ENCODE measurements around the gene PRKAR1B.

DNA sequence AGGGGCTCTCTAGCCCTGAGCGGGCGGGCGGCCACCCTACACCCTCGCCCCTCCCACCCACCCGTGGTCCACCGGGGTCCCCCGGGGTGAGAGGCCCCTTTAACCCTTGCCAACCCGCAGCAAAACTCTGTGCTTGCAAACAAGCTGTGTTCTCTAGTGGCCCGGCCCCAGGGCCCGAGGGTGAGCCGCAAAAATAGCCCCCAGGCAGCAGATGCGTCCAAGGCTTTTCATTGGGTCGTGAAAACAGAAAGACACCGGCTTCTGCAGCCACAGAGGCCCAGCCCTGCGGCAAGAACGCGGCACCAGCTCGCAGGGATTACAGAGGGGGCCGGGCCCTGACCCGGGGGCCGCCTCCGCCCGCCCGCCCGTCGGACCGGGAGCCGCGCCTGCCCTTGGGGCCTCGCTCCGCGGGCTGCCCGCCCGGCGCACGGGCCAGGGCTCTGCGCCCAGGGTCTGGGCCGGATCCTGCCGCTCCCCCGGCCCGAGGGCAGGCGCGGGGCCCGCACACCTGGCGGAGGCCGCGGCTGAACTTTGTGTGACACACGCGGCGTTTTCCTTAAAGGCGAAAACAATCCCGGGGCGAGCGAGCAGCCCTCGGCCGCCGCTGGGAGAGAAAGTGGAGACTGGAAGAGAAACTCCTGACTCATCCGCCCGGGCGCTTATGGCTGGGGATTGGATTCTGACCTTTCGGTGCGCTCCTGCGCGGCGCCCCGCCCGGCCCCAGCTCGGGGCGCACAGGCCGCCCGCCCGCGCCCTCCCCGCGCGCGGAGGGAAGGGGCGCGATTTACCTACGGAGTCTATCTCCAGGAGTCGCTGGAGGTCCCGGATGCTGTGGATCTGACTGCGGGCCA, 210.2 kb downstream of the PRKAR1B start:
- no peak for TF ChIP-seq CTCF (conservative IDR thresholded peaks at IDR 0.05)
- TF ChIP-seq ZFX (IDR thresholded peaks at IDR 0.05) = no peak

Data from C4-2B (cell line).